BE2C (cell line): ENCODE results near the gene HPS5.
"Not testable (repeated sequence)": the region's sequence is repeated elsewhere in the genome, so short reads cannot be mapped to it uniquely, and the experiment has no call there.

Experiments used
- DNase-seq: peaks from one replicate; pipeline ENCODE4 v3.0.0-alpha.2; 2020
- H3K27me3 ChIP-seq: fragments of 250-450 bp; sonication (Bioruptor Pico); 2 replicates; pipeline ENCODE4 v1.5.1; 2020; ENCODE audit warnings: mild to moderate bottlenecking
- H3K36me3 ChIP-seq: fragments of 250-450 bp; sonication (Bioruptor Pico); 2 replicates; pipeline ENCODE4 v1.5.1; 2020; ENCODE audit warnings: mild to moderate bottlenecking
- H3K4me1 ChIP-seq: fragments of 250-450 bp; sonication (Bioruptor Pico); 2 replicates; pipeline ENCODE4 v1.5.1; 2020
- H3K4me3 ChIP-seq: 2 replicates; pipeline ENCODE4 v1.5.1; 2011; ENCODE audit warnings: low read depth, low read length
- H3K9me3 ChIP-seq: fragments of 250-450 bp; sonication (Bioruptor Pico); 2 replicates; pipeline ENCODE4 v1.5.1; 2020
- TF ChIP-seq, protein P1 (sequence below): IDR thresholded peaks from 2 replicates; pipeline ENCODE4 v1.5.1; 2012; ENCODE audit warnings: mild to moderate bottlenecking, low read depth, low read length

Gene HPS5

GRCh38 chr11:18271206-18271605 is 50.7 kb downstream of the HPS5 start:
- Histone ChIP-seq H3K4me1 (no peaks in the 10 kb centered on the region), H3K4me3 (no peak overlapping the region), H3K27me3 (no peaks in the 10 kb centered on the region), H3K36me3 (no peaks in the 10 kb centered on the region), H3K9me3 (no peaks in the 10 kb centered on the region)
- TF ChIP-seq, protein P1, sequence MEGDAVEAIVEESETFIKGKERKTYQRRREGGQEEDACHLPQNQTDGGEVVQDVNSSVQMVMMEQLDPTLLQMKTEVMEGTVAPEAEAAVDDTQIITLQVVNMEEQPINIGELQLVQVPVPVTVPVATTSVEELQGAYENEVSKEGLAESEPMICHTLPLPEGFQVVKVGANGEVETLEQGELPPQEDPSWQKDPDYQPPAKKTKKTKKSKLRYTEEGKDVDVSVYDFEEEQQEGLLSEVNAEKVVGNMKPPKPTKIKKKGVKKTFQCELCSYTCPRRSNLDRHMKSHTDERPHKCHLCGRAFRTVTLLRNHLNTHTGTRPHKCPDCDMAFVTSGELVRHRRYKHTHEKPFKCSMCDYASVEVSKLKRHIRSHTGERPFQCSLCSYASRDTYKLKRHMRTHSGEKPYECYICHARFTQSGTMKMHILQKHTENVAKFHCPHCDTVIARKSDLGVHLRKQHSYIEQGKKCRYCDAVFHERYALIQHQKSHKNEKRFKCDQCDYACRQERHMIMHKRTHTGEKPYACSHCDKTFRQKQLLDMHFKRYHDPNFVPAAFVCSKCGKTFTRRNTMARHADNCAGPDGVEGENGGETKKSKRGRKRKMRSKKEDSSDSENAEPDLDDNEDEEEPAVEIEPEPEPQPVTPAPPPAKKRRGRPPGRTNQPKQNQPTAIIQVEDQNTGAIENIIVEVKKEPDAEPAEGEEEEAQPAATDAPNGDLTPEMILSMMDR = no peak
- no peak for DNase-seq

DNA sequence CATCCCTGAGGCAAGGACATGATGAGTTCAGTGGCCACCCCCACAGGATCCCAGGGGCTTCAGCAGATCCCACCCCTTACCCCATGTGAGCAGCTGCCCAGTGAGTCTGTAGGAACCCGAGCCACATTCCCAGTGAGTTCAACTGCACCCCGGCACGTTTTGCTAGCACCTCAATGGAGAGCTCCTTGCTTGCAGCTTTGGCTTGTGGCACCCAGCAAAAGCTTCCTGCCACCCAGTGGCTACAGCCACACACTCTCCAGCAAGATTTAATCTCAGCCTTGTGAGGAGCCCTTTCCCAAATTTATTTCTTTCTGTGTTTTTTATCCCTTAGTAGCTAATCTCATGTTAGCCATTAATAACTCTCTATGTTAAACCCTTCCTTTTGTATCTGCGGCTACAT is 51.8 kb downstream of the HPS5 start:
- H3K36me3 ChIP-seq = no peaks in the 10 kb centered on the region
- no peak overlapping the region for H3K4me3 ChIP-seq
- no peak for DNase-seq
- H3K4me1 ChIP-seq = no peaks in the 10 kb centered on the region
- H3K9me3 ChIP-seq = no peaks in the 10 kb centered on the region
- TF ChIP-seq, protein P1 = no peak
- 0 out of 2 replicates have a peak, but pooled peaks cover 2% of the 10 kb centered on the region for H3K27me3 ChIP-seq

DNA sequence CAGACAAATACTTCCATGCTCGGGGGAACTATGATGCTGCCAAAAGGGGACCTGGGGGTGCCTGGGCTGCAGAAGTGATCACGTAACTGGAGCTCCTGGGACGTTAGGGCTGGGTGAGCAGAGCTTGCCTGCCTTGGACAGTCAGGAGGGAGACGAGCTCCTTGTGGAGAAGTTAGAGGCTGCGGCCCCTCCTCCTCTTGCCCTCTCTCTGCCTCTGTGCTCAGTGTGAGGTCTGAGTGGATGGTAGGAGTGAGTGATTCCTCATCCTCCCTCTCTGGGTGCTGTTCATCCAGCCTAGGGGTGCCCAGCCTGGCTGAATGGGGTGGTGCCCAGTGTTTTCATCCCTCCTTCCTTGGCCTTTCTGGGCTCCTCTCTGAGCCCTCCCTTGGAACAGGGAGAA is 52.7 kb downstream of the HPS5 start:
- not testable (repeated sequence) for DNase-seq, H3K9me3 ChIP-seq, H3K36me3 ChIP-seq, H3K27me3 ChIP-seq, H3K4me1 ChIP-seq, H3K4me3 ChIP-seq

GRCh38 chr11:18267335-18268133 is 54.4 kb downstream of the HPS5 start:
- H3K27me3 ChIP-seq, DNase-seq, H3K36me3 ChIP-seq, H3K4me1 ChIP-seq, H3K9me3 ChIP-seq, H3K4me3 ChIP-seq: not testable (repeated sequence)

DNA sequence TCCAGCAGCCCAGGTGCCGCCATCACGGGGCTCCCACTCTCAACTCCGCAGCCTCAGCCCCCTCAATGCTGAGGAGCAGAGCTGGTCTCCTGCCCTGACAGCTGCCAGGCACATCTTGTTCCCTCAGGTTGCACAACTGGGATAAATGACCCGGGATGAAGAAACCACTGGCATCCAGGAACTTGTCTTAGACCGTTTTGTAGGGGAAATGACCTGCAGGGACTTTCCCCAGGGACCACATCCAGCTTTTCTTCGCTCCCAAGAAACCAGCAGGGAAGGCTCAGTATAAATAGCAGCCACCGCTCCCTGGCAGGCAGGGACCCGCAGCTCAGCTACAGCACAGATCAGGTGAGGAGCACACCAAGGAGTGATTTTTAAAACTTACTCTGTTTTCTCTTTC is 56.0 kb downstream of the HPS5 start, which contains the start of gene SAA1:
Gene SAA1 (plus strand): TSS at position 316 of the 400 bp plus-strand sequence. CDS start 624 bp downstream, outside the sequence.
- H3K4me1 ChIP-seq = no peaks in the 10 kb centered on the region
- no peaks in the 10 kb centered on the region for H3K36me3 ChIP-seq
- TF ChIP-seq, protein P1 = no peak
- 0 out of 2 replicates have a peak, but pooled peaks cover 2% of the 10 kb centered on the region for H3K27me3 ChIP-seq
- H3K4me3 ChIP-seq = no peak within 1 kb of the TSS
- H3K9me3 ChIP-seq = no peaks in the 10 kb centered on the region
- no peak for DNase-seq

- Histone ChIP-seq H3K4me1 (no peaks in the 10 kb centered on the region), H3K4me3 (no peak overlapping the region), H3K27me3 (0 out of 2 replicates have a peak, but pooled peaks cover 2% of the 10 kb centered on the region), H3K36me3 (no peaks in the 10 kb centered on the region), H3K9me3 (no peaks in the 10 kb centered on the region)
- DNase-seq = no peak
- TF ChIP-seq, protein P1 = no peak
These were observed 57.0 kb downstream of the HPS5 start for GRCh38 chr11:18264677-18265555.
